ENCODE results near the gene ANKRD34A. TPM values are rescaled to one million over a fixed set of nuclear protein-coding genes. Genes with fewer than 3 reads are reported as not detected.

ANKRD34A gene
- total RNA-seq, 5 donors from 2014 or later (not counting 1 experiment from before 2014, with no cell fraction given): 0.68 to 3.5 (median 1.7) TPM

DNA sequence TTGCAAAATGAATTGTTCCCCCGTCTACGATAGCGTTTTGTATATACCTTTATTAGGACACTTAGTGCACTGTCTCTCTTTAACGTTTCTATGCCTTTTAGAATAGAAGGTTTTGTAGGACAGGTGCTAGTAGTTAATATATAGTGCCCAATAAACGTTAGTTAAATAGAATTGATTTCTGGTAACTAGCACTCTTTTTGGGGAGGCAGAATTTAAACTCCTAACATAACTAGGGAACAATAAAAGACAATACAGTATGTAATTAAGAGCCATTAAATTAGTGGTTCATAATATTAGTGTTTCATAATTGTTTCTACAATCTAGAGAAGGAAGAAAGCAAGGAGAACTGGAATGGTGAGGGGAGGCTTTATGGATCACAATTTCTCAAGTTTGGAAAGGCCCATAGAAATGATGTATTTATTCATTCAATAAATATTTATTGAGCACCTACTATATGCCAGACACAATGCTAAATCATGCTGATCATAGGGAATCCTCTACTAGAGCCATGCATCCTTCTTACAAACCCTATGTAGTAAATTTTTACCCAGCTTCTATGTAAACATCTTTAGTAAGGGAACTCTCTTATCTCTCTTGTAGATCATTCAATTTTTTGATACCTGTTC, 857 bp upstream of the ANKRD34A start:
- ATAC-seq (replicated peaks in 1 of 4) (no peak), DNase-seq (no peak)
- Mint-ChIP-seq H3K4me1 (peaks cover 46 to 65% (median 62%) of the 10 kb centered on the region in 3 donors), H3K27ac (peak overlapping the region; percentile 94 to 99), H3K9me3 (no peaks in the 10 kb centered on the region), H3K4me3 (peak overlapping the region; percentile 88 to 95 (median 92)), H3K27me3 (no peaks in the 10 kb centered on the region), H3K36me3 (peaks cover 8% of the 10 kb centered on the region)
- ChIA-PET CTCF (interaction anchor here (0.6 to 3.8 kb wide), 12 partner anchors 12 to 119 kb away, joined by 3 to 23 read pairs (median 9); partner anchors contain the start of genes RBM8A (in 2 of the 2), ITGA10 (in 1 of the 2) and NUDT17 (in 1 of the 2)), POLR2A (interaction anchor here (0.6 to 2.2 kb wide), 10 partner anchors 9 to 67 kb away, joined by 3 to 19 read pairs (median 4); partner anchors contain the start of gene RBM8A (in 1 of the 2))
- Histone ChIP-seq H3K4me3 (ENCODE audit: control insufficient read depth in 1 of 2, extremely low read depth in 1 of 2, low read length in 1 of 2) (peak overlapping the region; percentile 78 to 89), H3K4me1 (ENCODE audit: control insufficient read depth in 1 of 2, extremely low read depth in 1 of 2, insufficient read depth in 2 of 2, low read length in 2 of 2) (peaks cover 27 to 45% of the 10 kb centered on the region in 2 experiments), H3K27ac (ENCODE audit: low read length) (peak overlapping the region; percentile 70), H3K27me3 (replicated peaks in 1 of 2; ENCODE audit: control insufficient read depth in 2 of 2, extremely low read depth in 1 of 2, insufficient read depth in 2 of 2, low read length in 1 of 2) (no peaks in the 10 kb centered on the region), H3K9me3 (no peaks in the 10 kb centered on the region), H3K36me3 (ENCODE audit: control insufficient read depth in 2 of 2, extremely low read depth in 1 of 2, insufficient read depth in 1 of 2, low read length in 1 of 2) (no peaks in the 10 kb centered on the region)
- no CpG with 5 or more reads among the region's 5 CpGs for WGBS (ENCODE audit: insufficient coverage)

DNA sequence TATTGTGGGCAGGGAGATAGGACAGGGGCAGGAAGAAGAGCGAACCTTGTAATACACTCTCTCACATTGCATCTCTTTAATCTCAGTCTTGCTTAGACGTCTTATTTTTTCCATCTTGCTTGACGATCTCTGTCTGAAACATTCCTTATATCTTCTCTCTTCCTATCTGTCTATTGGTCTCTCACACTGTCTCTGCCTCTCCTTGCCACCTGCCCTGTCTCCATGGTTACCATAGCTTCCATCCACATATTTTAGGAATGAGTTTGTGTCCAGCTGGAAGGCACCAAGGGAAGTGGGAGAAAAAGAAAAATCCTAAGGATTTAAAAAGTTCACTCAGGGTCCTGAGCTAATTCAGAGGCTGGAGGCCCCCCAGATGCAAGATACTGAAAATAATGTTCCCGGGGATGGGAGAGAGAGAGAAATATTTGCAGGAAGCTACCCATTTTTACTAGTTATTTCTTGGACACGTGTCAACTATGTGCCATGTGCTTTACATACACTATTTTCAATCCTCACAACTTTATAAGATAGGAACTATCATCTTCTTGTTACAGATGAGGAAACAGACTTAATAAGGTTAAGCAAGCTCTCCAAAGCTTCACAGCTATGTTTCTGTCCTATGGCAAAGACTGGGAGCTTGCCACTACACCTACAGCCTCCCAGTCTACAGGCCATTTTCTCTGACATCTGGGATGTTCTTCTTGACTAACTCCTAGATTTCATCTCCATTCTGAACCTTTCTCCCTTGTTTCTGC, 933 bp downstream of the ANKRD34A start:
- H3K4me3 Mint-ChIP-seq: peak overlapping the region; percentile 88 to 95 (median 92)
- no peak for DNase-seq
- H3K9me3 Mint-ChIP-seq: no peaks in the 10 kb centered on the region
- H3K27me3 Mint-ChIP-seq: no peaks in the 10 kb centered on the region
- H3K27ac Mint-ChIP-seq: peak overlapping the region; percentile 94 to 99
- H3K9me3 ChIP-seq: no peaks in the 10 kb centered on the region
- H3K4me1 Mint-ChIP-seq: peaks cover 59 to 74% (median 74%) of the 10 kb centered on the region in 3 donors
- POLR2A ChIA-PET: interaction anchor here (0.6 to 2.2 kb wide), 4 partner anchors 16 to 36 kb away, joined by 3 to 19 read pairs (median 6); partner anchors contain the start of genes RBM8A (in 1 of the 2) and TXNIP (in 1 of the 2)
- no peaks in the 10 kb centered on the region for H3K36me3 ChIP-seq (ENCODE audit: control insufficient read depth in 2 of 2, extremely low read depth in 1 of 2, insufficient read depth in 1 of 2, low read length in 1 of 2)
- CTCF ChIA-PET: interaction anchor here (0.6 to 3.8 kb wide), 11 partner anchors 9 to 118 kb away, joined by 3 to 23 read pairs (median 7); partner anchors contain the start of genes RBM8A (in 2 of the 2), ITGA10 (in 1 of the 2) and NUDT17 (in 1 of the 2)
- H3K4me1 ChIP-seq (ENCODE audit: control insufficient read depth in 1 of 2, extremely low read depth in 1 of 2, insufficient read depth in 2 of 2, low read length in 2 of 2): peaks cover 39 to 54% of the 10 kb centered on the region in 2 experiments
- H3K4me3 ChIP-seq (ENCODE audit: control insufficient read depth in 1 of 2, extremely low read depth in 1 of 2, low read length in 1 of 2): peak overlapping the region; percentile 78 to 89
- 12% methylated on average over 2 of the region's 5 CpGs for WGBS (ENCODE audit: insufficient coverage)
- H3K27ac ChIP-seq (ENCODE audit: low read length): peak overlapping the region; percentile 70
- H3K27me3 ChIP-seq (replicated peaks in 1 of 2; ENCODE audit: control insufficient read depth in 2 of 2, extremely low read depth in 1 of 2, insufficient read depth in 2 of 2, low read length in 1 of 2): no peaks in the 10 kb centered on the region
- no peak for ATAC-seq (replicated peaks in 1 of 4)
- H3K36me3 Mint-ChIP-seq: peaks cover 8% of the 10 kb centered on the region

DNA sequence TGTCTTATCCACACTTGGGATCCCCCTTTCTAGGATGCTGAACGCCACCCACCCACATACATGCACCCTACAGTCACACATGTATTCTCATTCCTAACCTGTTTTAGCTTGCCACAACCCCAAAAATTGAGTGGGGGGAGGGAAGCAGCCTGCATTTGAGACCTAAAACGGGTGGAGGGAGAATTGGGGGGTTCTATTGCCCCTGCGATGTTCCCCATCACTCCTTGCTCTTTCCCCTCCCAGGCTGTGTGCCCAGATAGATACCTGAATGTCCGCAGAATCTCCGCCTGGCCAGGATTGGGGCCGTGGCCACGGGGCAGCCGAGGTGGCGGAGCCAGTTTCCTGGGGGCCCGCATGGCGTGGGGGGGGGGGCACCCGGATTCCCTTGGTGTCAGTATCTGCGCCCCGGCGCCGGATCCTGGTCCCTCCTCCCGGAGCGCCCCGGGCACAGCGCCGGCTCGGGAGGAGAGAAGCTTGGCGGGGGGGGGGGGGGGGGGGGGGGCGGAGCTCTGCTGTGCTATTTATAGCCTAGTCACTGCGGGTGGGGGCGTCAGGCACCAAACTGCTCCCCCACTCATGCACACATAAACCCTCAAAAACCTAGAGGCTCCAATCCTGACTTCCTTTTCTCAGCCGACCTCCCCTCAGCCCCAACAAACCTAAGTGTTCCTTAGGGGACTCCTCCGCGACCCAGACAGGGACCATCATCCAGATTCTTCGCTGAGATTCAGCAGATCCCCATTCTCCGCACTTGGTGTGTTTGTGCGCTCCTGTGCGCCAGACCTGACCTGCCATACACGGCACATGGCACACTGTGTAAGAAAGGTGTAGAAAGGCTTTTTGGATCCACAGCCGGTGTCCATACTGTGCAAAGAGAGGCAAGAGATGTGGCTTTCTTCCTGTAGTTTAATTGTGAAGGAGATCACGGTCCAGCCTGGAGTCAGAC, 1.9 kb downstream of the ANKRD34A start:
- H3K4me1 Mint-ChIP-seq: peaks cover 57 to 72% (median 69%) of the 10 kb centered on the region in 3 donors
- H3K27ac Mint-ChIP-seq: peak overlapping the region; percentile 94 to 99
- ATAC-seq (replicated peaks in 1 of 4) (no peak), DNase-seq (peak in 7 of 35 experiments; percentile 14 to 60 (median 24))
- no peaks in the 10 kb centered on the region for H3K27me3 Mint-ChIP-seq
- H3K27me3 ChIP-seq (replicated peaks in 1 of 2; ENCODE audit: control insufficient read depth in 2 of 2, extremely low read depth in 1 of 2, insufficient read depth in 2 of 2, low read length in 1 of 2): no peaks in the 10 kb centered on the region
- H3K27ac ChIP-seq (ENCODE audit: low read length): peak overlapping the region; percentile 70
- H3K36me3 Mint-ChIP-seq: peaks cover 1% of the 10 kb centered on the region
- no peaks in the 10 kb centered on the region for H3K9me3 ChIP-seq
- CTCF ChIA-PET: interaction anchor here (0.5 to 3.8 kb wide), 6 partner anchors 17 to 74 kb away, joined by 4 to 15 read pairs (median 5); no protein-coding TSS in a partner anchor
- H3K4me1 ChIP-seq (ENCODE audit: control insufficient read depth in 1 of 2, extremely low read depth in 1 of 2, insufficient read depth in 2 of 2, low read length in 2 of 2): peaks cover 43 to 57% of the 10 kb centered on the region in 2 experiments
- H3K4me3 ChIP-seq (ENCODE audit: control insufficient read depth in 1 of 2, extremely low read depth in 1 of 2, low read length in 1 of 2): peak overlapping the region; percentile 78 to 90
- no peaks in the 10 kb centered on the region for H3K36me3 ChIP-seq (ENCODE audit: control insufficient read depth in 2 of 2, extremely low read depth in 1 of 2, insufficient read depth in 1 of 2, low read length in 1 of 2)
- 3% methylated on average over 11 of the region's 36 CpGs for WGBS (ENCODE audit: insufficient coverage)
- no peaks in the 10 kb centered on the region for H3K9me3 Mint-ChIP-seq
- peak overlapping the region; percentile 88 to 95 (median 93) for H3K4me3 Mint-ChIP-seq
- POLR2A ChIA-PET: interaction anchor here (0.5 to 2.2 kb wide), 5 partner anchors 33 to 90 kb away, joined by 3 to 19 read pairs (median 5); partner anchors contain the start of gene RBM8A (in 1 of the 2)

- peak overlapping the region; percentile 78 to 90 for H3K4me3 ChIP-seq (ENCODE audit: control insufficient read depth in 1 of 2, extremely low read depth in 1 of 2, low read length in 1 of 2)
- H3K9me3 Mint-ChIP-seq: no peaks in the 10 kb centered on the region
- H3K27me3 ChIP-seq (replicated peaks in 1 of 2; ENCODE audit: control insufficient read depth in 2 of 2, extremely low read depth in 1 of 2, insufficient read depth in 2 of 2, low read length in 1 of 2): no peaks in the 10 kb centered on the region
- WGBS (ENCODE audit: insufficient coverage): under 1% methylated on average over 41 of the region's 57 CpGs
- ATAC-seq (replicated peaks in 1 of 4) (no peak), DNase-seq (peak in 19 of 35 experiments; percentile 10 to 60 (median 33))
- ChIA-PET POLR2A (no interaction called here), CTCF (interaction anchor here in 1 of 2 donors (1.0 kb wide), 1 partner anchor 18 kb away, joined by 5 read pairs; no protein-coding TSS in a partner anchor)
- no peaks in the 10 kb centered on the region for H3K27me3 Mint-ChIP-seq
- peak overlapping the region; percentile 88 to 93 (median 92) for H3K4me3 Mint-ChIP-seq
- no peaks in the 10 kb centered on the region for H3K36me3 ChIP-seq (ENCODE audit: control insufficient read depth in 2 of 2, extremely low read depth in 1 of 2, insufficient read depth in 1 of 2, low read length in 1 of 2)
- peaks cover 56 to 76% (median 69%) of the 10 kb centered on the region in 3 donors for H3K4me1 Mint-ChIP-seq
- H3K9me3 ChIP-seq: no peaks in the 10 kb centered on the region
- H3K27ac ChIP-seq (ENCODE audit: low read length): peak overlapping the region; percentile 74
- H3K36me3 Mint-ChIP-seq: no peaks in the 10 kb centered on the region
- peak overlapping the region; percentile 87 to 95 for H3K27ac Mint-ChIP-seq
- H3K4me1 ChIP-seq (ENCODE audit: control insufficient read depth in 1 of 2, extremely low read depth in 1 of 2, insufficient read depth in 2 of 2, low read length in 2 of 2): peaks cover 44 to 60% of the 10 kb centered on the region in 2 experiments
Measured at GRCh38 chr1:145961425-145962156, 2.8 kb downstream of the ANKRD34A start.

DNA sequence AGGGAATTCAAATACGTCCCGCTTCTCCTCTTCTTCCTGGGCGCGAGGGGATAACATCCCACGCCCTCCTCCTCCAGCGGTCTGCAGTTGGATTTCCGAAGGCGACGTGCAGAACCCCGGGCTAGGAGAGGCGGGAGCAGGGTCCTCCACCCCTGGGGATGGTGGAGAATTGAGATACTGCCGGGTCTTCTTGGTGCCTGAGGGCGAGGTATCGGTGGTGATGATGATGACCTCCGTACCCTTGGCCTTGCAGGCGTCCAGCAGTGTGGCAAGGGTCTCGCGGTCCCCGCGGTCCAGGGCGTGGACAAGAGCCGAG, 3.3 kb downstream of the ANKRD34A start:
- POLR2A ChIA-PET: interaction anchor here in 1 of 2 donors (2.0 kb wide), 1 partner anchor 34 kb away, joined by 4 read pairs; the partner anchor contains the start of gene RBM8A
- Mint-ChIP-seq H3K27ac (peak overlapping the region; percentile 87 to 95), H3K36me3 (no peaks in the 10 kb centered on the region), H3K4me1 (peaks cover 61 to 81% (median 72%) of the 10 kb centered on the region in 3 donors), H3K4me3 (peak overlapping the region; percentile 88 to 93 (median 92)), H3K27me3 (no peaks in the 10 kb centered on the region), H3K9me3 (no peaks in the 10 kb centered on the region)
- no peak for DNase-seq
- no peak for ATAC-seq (replicated peaks in 1 of 4)
- CTCF ChIA-PET: interaction anchor here in 1 of 2 donors (0.6 kb wide), 1 partner anchor 38 kb away, joined by 3 read pairs; no protein-coding TSS in a partner anchor
- H3K4me3 ChIP-seq (ENCODE audit: control insufficient read depth in 1 of 2, extremely low read depth in 1 of 2, low read length in 1 of 2): peak overlapping the region; percentile 78 to 90
- WGBS (ENCODE audit: insufficient coverage): 3% methylated on average over 16 of the region's 22 CpGs
- peak overlapping the region; percentile 74 for H3K27ac ChIP-seq (ENCODE audit: low read length)
- no peaks in the 10 kb centered on the region for H3K36me3 ChIP-seq (ENCODE audit: control insufficient read depth in 2 of 2, extremely low read depth in 1 of 2, insufficient read depth in 1 of 2, low read length in 1 of 2)
- peaks cover 48 to 61% of the 10 kb centered on the region in 2 experiments for H3K4me1 ChIP-seq (ENCODE audit: control insufficient read depth in 1 of 2, extremely low read depth in 1 of 2, insufficient read depth in 2 of 2, low read length in 2 of 2)
- no peaks in the 10 kb centered on the region for H3K9me3 ChIP-seq
- no peaks in the 10 kb centered on the region for H3K27me3 ChIP-seq (replicated peaks in 1 of 2; ENCODE audit: control insufficient read depth in 2 of 2, extremely low read depth in 1 of 2, insufficient read depth in 2 of 2, low read length in 1 of 2)

Measured in T-cell (primary cell).